ENCODE measurements around the gene NLN.
"Not testable (repeated sequence)": the region's sequence is repeated elsewhere in the genome, so short reads cannot be mapped to it uniquely, and the experiment has no call there.

NLN gene

DNA sequence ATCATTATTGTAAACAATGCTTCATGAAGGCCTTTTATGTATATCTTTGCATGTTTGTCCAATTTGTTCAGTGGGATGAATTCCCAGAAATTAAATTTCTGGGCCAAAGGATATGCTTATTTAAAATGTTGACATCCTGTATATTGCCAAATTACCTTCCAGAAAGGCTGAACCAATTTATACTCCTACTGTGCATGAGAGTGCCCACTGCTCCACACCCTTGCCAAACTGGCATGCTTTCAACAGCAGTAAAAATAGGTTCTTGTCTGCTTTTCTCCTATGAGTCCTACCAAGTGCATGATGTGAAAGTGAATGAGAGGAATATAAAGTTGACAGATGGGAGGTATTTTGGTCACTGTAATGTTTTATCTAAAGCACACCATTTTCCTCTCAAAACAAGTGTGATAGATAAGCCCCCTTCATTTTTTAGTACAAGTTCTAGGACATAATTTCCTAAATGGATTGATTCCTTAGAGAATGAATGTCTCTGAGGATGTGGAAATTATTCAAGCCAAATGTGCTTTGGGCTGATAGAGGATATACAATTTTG, 133.8 kb downstream of the NLN start:
- in situ Hi-C loops (cut with MboI; ENCODE audit: low pct_unique_long_range_greater_than_20kb, low sequenced_read_pairs), result no loop called here
- DNase-seq, result no peak

DNA sequence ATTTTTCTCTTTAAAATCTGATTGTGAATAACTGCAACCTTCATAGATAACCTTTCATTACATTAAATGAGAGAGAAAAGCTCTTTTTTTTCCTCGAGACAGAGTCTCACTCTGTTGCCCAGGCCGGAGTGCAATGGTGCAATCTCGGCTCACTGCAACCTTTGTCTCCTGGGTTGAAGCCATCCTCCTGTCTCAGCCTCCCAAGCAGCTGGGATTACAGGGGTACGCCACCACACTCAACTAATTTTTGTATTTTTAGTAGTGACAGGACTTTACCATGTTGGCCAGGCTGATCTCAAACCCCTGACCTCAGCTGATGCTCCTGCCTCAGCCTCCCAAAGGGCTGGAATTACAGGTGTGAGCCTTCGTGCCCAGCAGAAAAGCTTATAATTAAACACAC, 134.5 kb downstream of the NLN start:
- in situ Hi-C loops (cut with MboI; ENCODE audit: low pct_unique_long_range_greater_than_20kb, low sequenced_read_pairs), result no loop called here
- no peak for DNase-seq

DNA sequence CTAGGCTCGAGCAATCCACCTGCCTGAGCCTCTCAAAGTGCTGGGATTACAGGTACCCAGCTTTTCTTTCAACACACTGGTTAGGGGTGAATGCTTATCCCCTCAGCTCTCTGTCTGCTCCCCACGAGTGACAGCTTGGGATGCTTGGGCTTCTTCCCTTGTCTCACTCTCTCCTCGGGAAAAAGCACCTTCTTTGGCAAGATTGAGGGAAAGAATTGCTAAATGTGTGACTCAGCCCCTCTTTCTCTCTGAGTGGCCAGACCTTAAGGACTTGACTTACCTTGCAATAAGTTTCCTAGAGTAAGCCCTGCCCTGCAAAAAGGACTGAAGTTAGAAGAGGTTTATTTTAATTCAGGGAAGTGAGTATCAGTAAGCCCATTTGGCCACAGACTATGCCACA, 136.3 kb downstream of the NLN start:
- DNase-seq, result no peak
- in situ Hi-C loops (cut with MboI; ENCODE audit: low pct_unique_long_range_greater_than_20kb, low sequenced_read_pairs), result no loop called here

DNA sequence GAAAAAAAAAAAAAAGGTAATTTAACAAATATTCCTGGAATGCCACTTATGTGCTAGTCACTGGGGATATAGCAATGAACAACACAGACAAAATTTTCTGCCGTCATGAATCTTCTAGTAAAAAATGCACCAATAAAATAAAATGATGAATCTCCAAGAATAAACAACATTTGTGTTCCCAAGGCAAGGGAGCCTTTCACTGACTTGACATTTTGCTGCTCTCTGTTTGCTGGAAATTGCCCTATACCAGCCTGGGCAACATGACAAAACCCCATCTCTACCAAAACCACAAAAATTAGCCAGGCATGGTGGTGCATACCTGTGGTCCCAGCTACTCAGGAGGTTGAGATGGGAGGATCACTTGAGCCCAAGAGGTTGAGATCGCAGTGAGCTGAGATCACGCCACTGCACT, 139.8 kb downstream of the NLN start:
- no peak for DNase-seq
- in situ Hi-C loops (cut with MboI; ENCODE audit: low pct_unique_long_range_greater_than_20kb, low sequenced_read_pairs), result no loop called here

DNA sequence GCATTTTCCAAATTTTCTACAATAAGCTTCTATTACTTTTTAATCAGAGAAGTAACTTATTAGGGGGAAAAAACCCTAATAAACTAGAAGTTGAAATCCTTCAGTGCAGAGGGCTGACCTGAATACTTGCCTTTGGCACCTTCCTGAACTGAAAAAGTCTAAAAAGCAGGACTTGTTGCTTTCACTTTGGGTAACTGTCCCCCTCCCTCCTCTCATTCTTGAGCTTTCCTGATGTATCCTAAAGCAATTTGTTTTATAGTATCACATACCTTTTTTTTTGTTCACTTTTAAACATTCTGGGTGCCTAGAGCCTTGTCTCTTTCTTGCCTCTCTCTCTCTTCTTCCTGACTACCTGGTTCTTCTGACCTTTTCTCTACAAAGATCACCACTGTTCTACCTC, 140.4 kb downstream of the NLN start:
- no peak for DNase-seq
- in situ Hi-C loops (cut with MboI; ENCODE audit: low pct_unique_long_range_greater_than_20kb, low sequenced_read_pairs), result no loop called here

DNA sequence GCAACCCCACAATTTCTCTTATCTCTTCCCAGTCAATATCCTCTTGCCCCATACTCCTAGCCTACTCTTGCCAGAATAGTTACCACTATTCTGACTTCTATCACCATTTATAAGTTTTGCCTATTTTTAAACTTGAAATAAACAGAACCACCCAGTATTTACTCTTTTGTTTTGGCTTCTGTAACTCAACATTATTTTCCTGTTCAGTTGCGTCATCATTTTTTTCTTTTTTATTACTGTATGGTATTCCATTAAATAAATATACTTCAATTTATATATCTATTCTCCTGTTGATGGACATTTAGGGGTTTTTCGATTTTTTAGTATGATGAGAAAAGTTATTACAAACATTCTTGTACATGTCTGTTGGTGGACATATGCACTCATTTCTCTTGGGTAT, 141.7 kb downstream of the NLN start:
- DNase-seq, result no peak
- in situ Hi-C loops (cut with MboI; ENCODE audit: low pct_unique_long_range_greater_than_20kb, low sequenced_read_pairs), result no loop called here

DNA sequence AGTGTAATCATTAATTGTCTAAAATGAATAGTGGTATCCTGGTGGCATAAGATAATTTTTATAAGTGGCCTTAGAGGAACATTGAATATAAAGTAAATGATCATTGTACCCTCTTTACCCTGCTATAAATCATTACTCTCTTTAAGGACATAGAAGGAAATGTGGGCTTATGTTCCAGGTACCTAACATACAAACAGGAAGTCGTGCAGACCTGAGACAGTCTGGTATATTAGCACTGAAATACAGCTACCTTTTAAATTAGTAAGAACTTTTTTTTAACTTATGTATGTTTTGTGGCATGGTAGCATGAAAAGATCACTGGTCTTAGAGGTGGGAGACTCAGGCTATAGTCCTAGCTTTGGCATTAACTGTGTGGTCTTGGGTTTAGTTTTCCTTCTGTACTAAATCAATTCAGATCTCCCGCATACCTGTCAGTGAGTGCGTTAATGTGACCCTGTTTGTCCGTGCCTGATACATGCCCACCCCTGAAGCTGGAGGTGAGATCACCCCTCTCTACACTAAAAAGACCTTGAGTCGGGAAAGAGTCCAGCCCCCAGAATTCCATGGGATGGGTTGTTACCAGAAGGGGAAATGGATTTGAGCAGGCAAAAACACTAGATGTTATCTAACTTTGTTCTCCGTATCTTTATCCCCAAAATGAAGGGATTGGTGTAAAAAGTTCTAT, 145.0 kb downstream of the NLN start:
- no peak for DNase-seq
- in situ Hi-C loops (cut with MboI; ENCODE audit: low pct_unique_long_range_greater_than_20kb, low sequenced_read_pairs), result no loop called here

DNA sequence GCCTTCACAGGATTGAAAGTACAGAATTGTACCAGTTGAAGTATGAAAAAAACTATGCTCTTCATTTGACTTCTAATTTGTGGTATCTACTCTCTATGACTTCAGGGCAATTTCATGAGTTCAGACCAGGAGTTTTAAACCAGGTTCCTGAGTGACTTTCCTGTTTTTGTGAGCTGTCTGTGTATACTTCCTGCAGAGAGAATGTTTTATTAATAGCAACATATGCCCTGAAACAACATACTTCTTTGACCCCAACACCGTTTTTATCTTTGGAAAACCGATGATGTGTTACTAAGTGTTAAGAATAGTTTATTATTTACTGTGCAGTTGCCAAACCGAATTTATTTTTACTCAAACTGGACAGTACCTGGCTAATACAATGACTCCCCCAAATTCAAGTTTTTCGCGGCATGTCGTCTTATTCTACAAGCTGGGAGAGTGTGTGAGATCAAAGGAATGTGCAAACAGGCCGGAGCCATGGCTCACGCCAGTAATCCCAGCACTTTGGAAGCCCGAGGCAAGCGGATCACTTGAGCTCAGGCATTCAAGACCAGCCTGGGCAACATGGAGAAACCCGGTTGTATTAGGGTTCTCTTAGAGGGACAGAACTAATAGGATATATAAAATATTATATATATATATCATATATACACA, 145.7 kb downstream of the NLN start:
- in situ Hi-C loops (cut with MboI; ENCODE audit: low pct_unique_long_range_greater_than_20kb, low sequenced_read_pairs), result no loop called here
- DNase-seq, result no peak

DNA sequence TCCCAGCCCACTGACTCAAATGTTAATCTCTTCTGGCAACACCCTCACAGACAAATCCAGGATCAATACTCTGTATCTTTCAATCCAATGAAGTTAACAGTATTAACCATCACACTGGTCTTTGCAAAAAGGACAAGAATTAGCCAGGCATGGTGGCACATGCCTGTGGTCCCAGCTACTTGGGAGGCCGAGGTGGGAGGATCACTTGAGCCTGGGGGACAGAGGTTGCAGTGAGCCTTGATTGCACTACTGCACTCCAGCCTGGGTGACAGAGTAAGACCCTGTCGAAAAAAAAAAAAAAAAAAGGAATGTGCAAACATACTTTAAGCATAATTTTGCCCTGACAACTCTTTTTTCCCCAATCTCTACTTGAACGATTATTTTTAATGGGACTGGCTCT, 146.5 kb downstream of the NLN start:
- in situ Hi-C loops (cut with MboI; ENCODE audit: low pct_unique_long_range_greater_than_20kb, low sequenced_read_pairs), result no loop called here
- DNase-seq, result no peak

DNA sequence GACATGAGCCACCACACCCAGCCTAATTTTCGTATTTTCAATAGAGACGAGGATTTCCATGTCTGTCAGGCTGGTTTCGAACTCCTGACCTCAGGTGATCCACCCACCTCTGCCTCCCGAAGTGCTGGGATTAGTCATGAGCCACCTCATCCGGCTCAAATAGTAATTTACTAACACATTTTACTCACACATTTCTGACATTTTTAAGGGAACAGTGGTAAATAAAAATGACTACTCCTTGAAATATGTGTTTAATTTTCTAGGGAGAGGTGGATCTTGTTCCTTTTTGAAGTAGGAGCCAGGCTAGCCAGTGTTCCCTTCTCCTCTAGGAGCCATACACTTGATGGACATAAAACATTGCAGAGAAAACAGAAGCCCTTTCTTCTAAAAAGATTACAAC, 149.2 kb downstream of the NLN start:
- in situ Hi-C loops (cut with MboI; ENCODE audit: low pct_unique_long_range_greater_than_20kb, low sequenced_read_pairs), result no loop called here
- no peak for DNase-seq

DNA sequence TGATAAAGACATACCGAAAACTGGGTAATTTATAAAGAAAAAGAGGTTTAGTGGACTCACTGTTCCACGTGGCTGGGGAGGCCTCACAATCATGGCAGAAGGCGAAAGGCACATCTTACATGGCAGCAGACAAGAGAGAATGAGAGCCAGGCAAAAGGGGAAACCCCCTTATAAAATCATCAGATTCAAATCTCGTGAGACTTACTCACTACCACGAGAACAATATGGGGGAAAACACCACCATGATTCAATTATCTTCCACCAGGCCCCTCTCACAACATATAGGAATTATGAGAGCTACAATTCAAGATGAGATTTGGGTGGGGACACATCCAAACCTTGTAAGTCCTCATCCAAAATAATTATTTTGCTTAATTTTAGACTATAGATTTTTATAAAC, 149.8 kb downstream of the NLN start:
- in situ Hi-C loops (cut with MboI; ENCODE audit: low pct_unique_long_range_greater_than_20kb, low sequenced_read_pairs); DNase-seq: not testable (repeated sequence)

DNA sequence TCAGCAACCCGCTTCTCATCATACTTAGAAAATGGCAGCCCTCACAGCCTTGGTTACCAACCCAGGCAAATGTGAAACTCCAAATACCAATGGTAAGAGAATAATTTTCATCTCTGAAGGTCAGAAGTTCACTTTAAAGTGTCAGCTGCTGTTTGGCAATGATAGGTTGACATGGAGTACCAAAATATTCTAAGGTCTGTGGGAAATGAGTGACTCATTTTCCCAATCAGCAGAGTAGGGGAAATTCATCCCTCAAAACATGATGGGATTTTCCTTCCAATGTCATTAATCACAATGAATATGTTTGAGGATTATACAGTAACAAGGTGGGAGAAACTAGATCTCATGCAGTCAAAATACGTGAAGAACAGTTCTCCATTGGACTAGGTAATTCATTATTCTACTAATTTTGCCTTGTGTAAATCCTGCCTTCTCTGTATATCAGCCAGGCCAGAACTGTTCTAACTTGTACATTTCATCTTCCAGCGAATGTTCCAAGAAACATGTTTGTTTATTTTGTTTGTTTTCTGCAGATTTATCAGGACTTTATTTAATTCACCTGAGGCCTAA, 151.3 kb downstream of the NLN start:
- in situ Hi-C loops (cut with MboI; ENCODE audit: low pct_unique_long_range_greater_than_20kb, low sequenced_read_pairs), result no loop called here
- DNase-seq, result no peak

DNA sequence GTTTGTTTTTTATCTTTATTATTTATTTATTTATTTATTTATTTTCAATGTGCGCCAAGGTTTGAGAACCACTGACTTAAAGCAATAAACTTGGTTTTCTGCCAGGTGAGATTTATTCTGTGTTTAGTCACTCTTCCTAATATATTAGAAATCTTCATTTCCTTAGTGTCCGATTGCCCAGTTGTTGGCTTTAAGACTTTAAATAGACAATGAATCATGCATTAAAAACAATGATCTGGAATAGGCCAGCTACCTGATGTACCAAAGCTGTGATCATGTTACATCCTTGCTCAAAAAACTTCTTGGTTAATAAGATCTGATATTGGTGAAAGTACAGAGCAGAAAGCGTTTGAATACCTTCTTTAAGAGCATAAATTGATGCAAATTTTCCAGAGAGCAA, 152.2 kb downstream of the NLN start:
- in situ Hi-C loops (cut with MboI; ENCODE audit: low pct_unique_long_range_greater_than_20kb, low sequenced_read_pairs), result no loop called here
- DNase-seq, result no peak

DNA sequence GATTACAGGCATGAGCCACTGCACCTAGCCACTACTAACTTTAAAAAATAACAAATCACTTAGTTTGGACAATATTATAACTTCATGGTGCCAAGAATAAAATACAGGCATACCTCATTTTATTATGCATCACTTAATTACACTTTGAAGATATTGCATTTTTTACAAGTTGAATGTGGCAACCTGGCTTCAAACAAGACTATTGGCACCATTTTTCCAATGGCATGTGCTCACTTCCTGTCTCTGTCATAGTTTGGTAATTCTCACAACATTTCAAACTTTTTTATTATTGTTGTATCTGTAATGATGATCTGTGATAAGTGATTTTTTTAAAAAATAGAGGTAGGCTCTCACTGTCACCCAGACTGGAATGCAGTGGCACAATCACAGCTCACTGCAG, 154.5 kb downstream of the NLN start:
- in situ Hi-C loops (cut with MboI; ENCODE audit: low pct_unique_long_range_greater_than_20kb, low sequenced_read_pairs), result no loop called here
- DNase-seq, result no peak

DNA sequence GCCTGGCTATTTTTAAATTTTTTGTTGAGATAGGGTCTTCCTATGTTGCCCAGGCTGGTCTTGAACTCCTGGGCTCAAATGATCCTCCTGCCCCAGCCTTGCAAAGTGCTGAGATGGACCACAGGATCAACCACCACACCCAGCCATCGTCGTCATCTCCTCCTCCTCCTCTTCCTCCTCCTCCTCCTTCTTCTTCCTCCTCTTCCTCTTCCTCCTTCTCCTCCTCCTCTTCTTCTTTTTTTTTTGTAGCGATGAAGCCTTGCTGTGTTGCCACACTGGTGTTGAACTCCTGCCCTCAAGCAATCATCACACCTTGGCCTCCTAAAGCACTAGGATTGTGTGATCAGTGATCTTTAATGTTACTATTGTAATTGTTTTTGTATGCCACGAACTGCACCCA, 155.0 kb downstream of the NLN start:
- in situ Hi-C loops (cut with MboI; ENCODE audit: low pct_unique_long_range_greater_than_20kb, low sequenced_read_pairs), result no loop called here

More for the DNA sequence above, 155.0 kb downstream of the NLN start:
- no peak for DNase-seq

Data from KBM-7 (cell line).